HK-2 (cell line): Measurements from ENCODE around the gene HCAR2.
"Not testable (repeated sequence)": the region's sequence is repeated elsewhere in the genome, so short reads cannot be mapped to it uniquely, and the experiment has no call there.

Experiments
- DNase-seq: peaks from one replicate; pipeline ENCODE4 v3.0.0-alpha.2; 2018; ENCODE audit not compliant: unreplicated experiment

Gene HCAR2

GRCh38 chr12:122716658-122717057 lies 13.5 kb upstream of the HCAR2 start, which contains the start of gene HCAR3:
Gene HCAR3, minus strand, starts transcription at chr12:122716811. Its CDS starts 74 bp downstream, at chr12:122716737.
- not testable (repeated sequence) for DNase-seq

- DNase-seq: not testable (repeated sequence)
Measured at GRCh38 chr12:122715211-122715610, 12.1 kb upstream of the HCAR2 start.

- not testable (repeated sequence) for DNase-seq
Measured at GRCh38 chr12:122713491-122714188, 10.5 kb upstream of the HCAR2 start.

DNA sequence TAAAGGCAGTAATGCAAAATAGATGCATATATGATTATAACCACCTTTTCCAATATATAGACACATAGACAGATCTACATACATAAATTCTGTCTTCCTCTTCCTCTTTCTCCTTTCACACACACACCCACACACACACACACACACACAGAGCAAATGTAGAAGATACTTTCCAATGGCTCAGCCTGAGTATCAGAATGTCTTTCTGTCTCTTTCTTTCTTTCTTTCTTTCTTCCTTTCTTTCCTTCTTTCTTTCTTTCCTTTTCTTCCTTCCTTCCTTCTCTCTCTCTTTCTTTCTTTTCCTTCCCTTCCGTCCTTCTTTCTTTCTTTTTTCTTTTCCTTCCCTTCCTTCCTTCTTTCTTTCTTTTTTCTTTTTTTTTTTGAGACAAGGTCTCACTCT lies 8.1 kb upstream of the HCAR2 start:
- not testable (repeated sequence) for DNase-seq

DNA sequence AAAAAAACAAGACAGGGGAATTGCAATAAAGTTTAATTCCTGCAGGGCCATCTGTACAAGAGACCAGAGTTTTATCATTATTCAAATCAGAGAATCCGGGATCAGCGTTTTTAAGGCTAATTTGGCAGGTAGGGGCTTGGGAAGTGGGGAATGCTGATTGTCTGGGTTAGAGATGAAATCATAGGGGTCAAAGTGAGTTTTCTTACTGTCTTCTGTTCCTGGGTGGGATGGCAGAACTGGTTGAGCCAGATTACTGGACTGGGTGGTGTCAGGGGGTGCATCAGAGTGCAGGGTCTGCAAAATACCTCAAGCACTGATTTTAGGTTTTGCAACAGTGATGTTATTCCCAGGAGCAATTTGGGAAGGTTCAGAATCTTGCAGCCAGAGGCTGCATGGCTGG lies 7.2 kb upstream of the HCAR2 start:
- not testable (repeated sequence) for DNase-seq

DNA sequence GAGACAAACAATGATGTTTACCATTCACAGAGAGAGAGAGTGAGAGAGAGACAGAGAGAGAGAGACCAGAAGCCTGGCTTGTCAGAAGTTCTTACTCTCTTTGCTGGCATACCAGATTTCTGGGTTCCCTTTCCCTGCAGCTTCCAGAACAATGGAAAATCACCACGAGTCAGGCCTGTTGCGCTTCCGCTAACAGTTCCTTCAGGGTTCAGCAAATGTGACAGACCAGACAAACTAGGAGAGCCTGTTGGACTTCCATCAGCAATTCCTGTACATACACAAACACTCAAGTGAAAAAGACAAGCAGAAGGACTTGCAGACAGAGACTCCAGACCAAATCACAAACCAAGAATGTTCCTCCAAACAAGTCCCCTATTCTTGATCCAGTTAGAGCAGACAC lies 6.1 kb upstream of the HCAR2 start:
- not testable (repeated sequence) for DNase-seq

DNA sequence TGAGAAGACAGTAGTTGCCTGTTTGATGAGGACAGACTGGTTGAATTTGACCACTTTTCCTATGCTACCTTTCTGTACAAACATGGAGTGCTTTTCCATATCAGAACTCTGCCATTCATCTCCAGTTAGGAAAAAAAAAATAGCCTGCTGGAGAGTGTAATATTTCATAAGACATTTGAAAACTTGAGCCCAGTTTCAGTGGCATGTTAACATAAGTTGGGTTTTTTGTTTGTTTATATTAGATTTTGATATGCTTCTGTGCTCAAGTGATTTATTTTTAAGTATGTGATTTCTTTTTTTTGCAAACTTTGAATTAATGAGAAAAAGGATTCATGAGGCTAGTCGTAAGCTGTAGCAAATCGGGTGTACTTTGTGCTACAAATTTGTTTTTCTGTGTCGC lies 684 bp upstream of the HCAR2 start:
- not testable (repeated sequence) for DNase-seq

DNA sequence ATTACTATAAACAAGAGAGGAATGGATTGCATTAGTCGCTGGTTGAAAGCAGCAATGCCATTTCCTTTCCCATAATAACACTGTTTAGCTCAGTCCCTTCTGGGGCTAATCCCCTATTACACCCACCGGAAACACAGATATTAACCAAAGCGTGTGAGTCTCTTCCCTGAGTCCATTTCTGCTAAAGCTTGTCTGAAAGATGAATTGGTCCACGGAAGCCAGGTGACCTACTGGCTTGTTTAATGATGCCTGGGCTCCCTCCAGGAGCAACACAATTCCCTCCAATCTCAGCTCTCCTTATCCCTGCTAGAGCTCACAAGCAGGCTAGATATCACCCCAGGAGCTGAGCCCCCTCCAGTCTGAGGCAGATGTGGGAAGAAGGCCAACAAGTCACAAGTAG lies 1.7 kb downstream of the HCAR2 start:
- DNase-seq: not testable (repeated sequence)

DNA sequence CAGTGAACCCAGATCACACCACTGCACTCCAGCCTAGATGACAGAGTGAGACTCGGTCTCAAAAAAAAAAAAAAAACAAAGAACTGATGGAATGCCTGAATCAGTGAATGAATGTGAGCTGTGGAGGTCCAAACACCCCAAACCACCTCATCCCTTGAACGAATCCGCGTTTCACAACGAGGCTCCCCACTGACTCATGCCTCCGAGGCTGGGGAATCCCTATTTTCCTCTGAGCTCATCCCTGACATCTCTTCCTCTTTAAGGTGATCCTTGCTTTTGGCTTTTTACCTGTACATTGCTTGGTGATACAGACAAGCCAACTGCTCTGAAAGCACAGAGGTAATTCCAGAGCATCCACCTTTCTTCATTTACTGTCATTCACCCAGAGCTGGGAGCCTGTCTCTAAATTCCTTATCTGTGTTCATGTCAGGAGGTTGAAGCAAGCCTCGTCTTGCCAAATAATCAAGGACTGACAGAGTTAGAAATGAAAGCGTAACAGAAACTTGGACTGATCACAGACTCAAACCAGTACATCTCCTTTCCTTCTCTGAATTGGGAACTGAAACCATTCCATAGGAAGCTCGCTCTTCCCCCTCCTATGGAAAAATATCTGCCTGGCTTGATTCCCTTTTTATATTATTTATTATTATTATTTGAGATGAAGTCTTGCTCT lies 3.0 kb downstream of the HCAR2 start:
- not testable (repeated sequence) for DNase-seq

- not testable (repeated sequence) for DNase-seq
Measured at GRCh38 chr12:122696922-122697321, 6.2 kb downstream of the HCAR2 start.

DNA sequence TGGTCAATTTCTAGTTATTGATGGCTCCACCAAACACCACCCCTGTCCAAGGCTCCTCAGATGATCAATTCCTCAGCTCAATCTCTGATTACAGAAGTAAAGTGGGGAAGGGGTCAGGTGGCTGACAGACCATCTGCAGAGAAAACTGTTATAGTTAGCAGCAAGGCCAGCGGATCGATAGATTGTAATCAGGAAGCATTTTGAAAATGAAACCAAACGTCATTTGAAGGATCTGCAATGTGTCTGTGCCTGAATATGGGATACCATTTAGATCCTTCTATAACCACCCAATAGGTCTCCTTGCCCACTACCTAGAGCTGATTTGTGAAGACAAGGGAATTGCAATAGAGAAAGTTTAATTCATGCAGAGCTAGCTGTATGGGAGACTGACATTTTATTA lies 11.6 kb downstream of the HCAR2 start:
- no peak for DNase-seq

DNA sequence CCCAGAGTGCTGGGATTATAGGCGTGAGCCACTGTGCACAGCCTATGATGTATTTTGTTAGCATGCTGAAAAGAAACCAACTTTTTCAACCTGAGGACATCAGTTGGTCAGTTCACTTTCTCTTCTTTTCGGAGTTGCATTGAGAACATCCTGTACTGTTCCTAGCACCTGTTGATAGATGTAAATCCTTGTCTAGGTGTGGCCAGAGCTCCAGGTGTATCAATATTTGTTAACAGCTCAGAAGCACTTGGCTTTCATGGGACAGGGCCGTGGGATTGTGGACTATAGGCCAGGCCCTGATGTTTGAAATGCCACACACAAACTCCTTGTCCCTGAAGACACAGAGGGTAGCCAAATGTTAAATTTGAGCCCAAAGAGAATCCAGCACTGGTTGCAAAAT lies 14.9 kb downstream of the HCAR2 start:
- no peak for DNase-seq

- no peak for DNase-seq
Measured at GRCh38 chr12:122687086-122687485, 16.1 kb downstream of the HCAR2 start.

GRCh38 chr12:122686538-122686937 lies 16.6 kb downstream of the HCAR2 start:
- no peak for DNase-seq

GRCh38 chr12:122684297-122684813 lies 18.8 kb downstream of the HCAR2 start:
- DNase-seq: no peak

DNA sequence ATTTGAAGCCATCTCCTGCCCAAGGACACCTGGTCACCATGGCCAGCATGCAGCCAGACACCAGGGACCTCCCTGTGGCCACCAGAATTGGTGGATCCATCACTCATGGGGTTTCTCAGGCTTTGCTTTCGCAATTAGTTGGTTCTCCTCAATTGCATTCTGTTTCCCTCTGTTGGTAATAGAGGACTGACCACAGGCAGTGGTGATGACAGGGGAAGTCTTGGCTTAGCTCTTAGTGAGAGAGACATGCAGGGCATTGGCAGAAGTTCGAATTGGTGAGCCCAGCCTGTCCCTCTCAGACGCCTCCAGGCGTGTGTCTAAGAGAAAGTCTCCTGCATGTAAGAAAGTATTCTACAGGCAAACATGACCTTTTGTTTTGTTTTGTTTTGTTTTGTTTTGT lies 21.3 kb downstream of the HCAR2 start:
- no peak for DNase-seq

DNA sequence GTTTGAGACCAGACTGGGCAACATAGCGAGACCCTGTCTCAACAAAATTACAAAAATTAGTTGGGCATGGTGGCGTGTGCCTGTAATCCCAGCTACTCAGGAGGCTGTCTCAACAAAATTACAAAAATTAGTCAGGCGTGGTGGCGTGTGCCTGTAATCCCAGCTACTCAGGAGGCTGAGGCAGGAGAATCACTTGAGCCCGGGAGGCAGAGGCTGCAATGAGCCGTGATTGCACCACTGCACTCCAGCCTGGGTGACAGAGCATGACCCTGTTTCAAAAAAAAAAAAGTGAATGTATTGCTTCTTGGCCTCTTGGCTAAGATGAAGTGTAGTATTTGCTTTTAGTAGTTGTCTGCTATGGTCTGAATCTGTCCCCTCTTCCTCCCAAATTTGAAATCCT lies 22.2 kb downstream of the HCAR2 start:
- DNase-seq: not testable (repeated sequence)

- not testable (repeated sequence) for DNase-seq
Measured at GRCh38 chr12:122676781-122677180, 26.4 kb downstream of the HCAR2 start.

- not testable (repeated sequence) for DNase-seq
Measured at GRCh38 chr12:122676015-122676414, 27.1 kb downstream of the HCAR2 start.

DNA sequence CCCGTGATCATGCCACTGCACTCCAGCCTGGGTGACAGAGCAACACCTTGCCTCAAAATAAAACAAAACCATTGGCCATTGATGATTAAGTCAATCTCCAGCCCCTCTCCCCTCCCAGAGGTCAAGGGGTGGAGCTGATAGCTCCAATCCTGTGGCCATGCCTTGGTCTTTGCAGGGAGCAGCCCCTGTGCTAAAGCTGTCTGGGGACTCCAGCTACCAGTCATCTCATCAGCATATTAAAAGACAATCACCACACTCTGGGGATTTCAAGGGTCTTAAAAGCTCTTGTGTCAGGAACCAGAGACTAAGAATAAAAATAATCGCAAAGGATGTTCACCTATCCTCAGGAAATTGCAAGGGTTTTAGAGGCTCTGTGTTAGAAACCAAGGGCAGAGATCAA lies 30.6 kb downstream of the HCAR2 start:
- no peak for DNase-seq

GRCh38 chr12:122669397-122670070 lies 33.6 kb downstream of the HCAR2 start:
- DNase-seq: peak; percentile 54

DNA sequence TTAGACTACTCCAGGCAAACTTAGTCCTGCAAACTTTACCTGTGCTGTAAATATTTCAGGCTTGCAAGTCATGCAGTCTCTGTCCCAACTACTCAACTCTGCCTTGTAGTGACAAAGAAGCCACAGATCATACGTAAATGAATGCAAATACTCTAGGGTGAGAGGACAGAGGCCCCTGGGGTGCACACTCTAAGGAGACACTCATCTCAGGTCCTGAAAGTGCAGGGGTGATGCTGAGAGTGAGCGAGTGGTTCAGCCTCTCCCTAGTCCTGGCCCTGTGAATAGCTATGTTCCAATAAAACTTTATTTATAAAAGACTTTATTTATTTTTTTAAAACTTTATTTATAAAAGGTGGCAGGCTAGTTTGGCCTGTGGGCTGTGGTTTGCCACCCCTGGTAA lies 34.9 kb downstream of the HCAR2 start:
- DNase-seq: no peak

DNA sequence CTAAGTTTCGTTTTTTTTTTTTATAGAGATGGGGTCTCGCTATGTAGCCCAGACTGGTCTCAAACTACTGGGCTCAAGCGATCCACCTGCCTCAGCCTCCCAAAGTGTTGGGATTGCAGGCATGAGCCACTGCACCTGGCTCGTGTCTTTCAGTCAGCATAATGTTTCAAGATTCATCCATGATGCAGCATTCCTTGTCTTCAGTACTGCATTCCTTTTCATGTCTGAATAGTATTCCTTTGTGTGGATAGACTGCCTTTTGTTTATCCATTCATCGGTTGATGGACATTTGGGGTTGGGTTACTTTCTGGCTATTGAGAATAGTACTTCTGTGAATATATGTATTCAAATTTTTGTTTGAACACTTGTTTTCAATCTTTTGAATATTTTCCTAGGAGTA lies 37.4 kb downstream of the HCAR2 start:
- no peak for DNase-seq
